ENCODE results near the gene LDB1. TPM values are rescaled to one million over a fixed set of nuclear protein-coding genes. Genes with fewer than 3 reads are reported as not detected.
A peak's percentile ranks its signal among the peaks of the same experiment; 100 is the strongest.

The LDB1 gene
- total and polyA plus RNA-seq, 2 of the 13 experiments (the other 11 are each of a cell fraction or from before 2014, with no cell fraction given), result 17.2 to 45.5 TPM

DNA sequence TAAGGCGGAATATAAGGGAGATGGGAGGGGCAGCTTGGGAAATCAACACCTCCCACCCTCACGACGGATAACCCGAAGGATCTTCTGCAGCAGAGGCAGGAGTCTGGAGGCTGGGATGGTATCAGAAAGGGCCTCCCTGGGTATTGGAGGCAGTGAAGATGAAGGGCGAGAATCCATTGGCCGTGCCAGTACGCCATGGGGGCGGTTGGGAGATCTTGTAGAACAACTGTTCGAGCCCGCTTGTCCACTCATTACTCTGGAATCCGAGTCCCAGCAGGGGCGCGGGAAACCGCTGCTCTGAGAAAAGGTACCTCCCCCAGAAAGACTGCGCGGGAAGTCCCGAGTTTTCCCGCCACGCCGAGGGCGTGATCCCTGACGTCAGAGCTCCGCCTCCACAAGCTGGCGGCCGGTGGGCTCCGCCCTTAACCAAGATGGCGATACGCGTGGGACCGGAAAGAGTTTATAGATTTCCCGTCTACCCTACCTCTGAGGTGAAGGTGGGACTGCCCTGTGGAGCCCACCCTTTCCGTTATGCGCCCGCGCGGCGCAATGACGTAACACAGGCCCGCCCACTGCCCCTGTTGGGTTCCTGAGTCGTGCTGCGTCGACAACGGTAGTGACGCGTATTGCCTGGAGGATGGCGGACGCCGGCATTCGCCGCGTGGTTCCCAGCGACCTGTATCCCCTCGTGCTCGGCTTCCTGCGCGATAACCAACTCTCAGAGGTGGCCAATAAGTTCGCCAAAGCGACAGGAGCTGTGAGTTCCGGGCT is 31.8 kb upstream of the LDB1 start, which contains the start of gene NOLC1 (continued):
- TF ChIP-seq, protein P1, sequence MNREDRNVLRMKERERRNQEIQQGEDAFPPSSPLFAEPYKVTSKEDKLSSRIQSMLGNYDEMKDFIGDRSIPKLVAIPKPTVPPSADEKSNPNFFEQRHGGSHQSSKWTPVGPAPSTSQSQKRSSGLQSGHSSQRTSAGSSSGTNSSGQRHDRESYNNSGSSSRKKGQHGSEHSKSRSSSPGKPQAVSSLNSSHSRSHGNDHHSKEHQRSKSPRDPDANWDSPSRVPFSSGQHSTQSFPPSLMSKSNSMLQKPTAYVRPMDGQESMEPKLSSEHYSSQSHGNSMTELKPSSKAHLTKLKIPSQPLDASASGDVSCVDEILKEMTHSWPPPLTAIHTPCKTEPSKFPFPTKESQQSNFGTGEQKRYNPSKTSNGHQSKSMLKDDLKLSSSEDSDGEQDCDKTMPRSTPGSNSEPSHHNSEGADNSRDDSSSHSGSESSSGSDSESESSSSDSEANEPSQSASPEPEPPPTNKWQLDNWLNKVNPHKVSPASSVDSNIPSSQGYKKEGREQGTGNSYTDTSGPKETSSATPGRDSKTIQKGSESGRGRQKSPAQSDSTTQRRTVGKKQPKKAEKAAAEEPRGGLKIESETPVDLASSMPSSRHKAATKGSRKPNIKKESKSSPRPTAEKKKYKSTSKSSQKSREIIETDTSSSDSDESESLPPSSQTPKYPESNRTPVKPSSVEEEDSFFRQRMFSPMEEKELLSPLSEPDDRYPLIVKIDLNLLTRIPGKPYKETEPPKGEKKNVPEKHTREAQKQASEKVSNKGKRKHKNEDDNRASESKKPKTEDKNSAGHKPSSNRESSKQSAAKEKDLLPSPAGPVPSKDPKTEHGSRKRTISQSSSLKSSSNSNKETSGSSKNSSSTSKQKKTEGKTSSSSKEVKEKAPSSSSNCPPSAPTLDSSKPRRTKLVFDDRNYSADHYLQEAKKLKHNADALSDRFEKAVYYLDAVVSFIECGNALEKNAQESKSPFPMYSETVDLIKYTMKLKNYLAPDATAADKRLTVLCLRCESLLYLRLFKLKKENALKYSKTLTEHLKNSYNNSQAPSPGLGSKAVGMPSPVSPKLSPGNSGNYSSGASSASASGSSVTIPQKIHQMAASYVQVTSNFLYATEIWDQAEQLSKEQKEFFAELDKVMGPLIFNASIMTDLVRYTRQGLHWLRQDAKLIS (CRISPR knock-in tag; IDR thresholded peaks at IDR 0.05), result no peak
- TF ChIP-seq ZNF839 (CRISPR knock-in tag; IDR thresholded peaks at IDR 0.05; ENCODE audit: borderline replicate concordance) (no peak), E2F1 (CRISPR knock-in tag; IDR thresholded peaks at IDR 0.05) (peak; percentile 100), ZNF768 (CRISPR knock-in tag; IDR thresholded peaks at IDR 0.05) (peak; percentile 50; the same call in 1 of the 2 replicates), ZNF670 (CRISPR knock-in tag; IDR thresholded peaks at IDR 0.05; ENCODE audit: borderline replicate concordance) (peak; percentile 87; the same call in 1 of the 2 replicates), ZMAT3 (CRISPR knock-in tag; conservative IDR thresholded peaks at IDR 0.05) (no peak; the same call in 1 of the 2 replicates), CCAR2 (optimal IDR thresholded peaks at IDR 0.05; ENCODE audit: low read depth, low read length) (no peak), TEAD2 (CRISPR knock-in tag; IDR thresholded peaks at IDR 0.05) (no peak), EP300 (IDR thresholded peaks at IDR 0.05; ENCODE audit: low read depth in 2 of 2, low read length in 2 of 2) (peak; percentile 46 to 62; a peak in 3 of 4 replicates), EP300 (CRISPR knock-in tag; IDR thresholded peaks at IDR 0.05; ENCODE audit: borderline replicate concordance) (no peak; the same call in 1 of the 2 replicates), MBNL3 (CRISPR knock-in tag; conservative IDR thresholded peaks at IDR 0.05) (no peak), NFYB (CRISPR knock-in tag; IDR thresholded peaks at IDR 0.05) (peak; percentile 67), NFIB (CRISPR knock-in tag; IDR thresholded peaks at IDR 0.05; ENCODE audit: borderline replicate concordance) (no peak), XRCC5 (optimal IDR thresholded peaks at IDR 0.05; ENCODE audit: low read length) (no peak)
- TF ChIP-seq, protein P2, sequence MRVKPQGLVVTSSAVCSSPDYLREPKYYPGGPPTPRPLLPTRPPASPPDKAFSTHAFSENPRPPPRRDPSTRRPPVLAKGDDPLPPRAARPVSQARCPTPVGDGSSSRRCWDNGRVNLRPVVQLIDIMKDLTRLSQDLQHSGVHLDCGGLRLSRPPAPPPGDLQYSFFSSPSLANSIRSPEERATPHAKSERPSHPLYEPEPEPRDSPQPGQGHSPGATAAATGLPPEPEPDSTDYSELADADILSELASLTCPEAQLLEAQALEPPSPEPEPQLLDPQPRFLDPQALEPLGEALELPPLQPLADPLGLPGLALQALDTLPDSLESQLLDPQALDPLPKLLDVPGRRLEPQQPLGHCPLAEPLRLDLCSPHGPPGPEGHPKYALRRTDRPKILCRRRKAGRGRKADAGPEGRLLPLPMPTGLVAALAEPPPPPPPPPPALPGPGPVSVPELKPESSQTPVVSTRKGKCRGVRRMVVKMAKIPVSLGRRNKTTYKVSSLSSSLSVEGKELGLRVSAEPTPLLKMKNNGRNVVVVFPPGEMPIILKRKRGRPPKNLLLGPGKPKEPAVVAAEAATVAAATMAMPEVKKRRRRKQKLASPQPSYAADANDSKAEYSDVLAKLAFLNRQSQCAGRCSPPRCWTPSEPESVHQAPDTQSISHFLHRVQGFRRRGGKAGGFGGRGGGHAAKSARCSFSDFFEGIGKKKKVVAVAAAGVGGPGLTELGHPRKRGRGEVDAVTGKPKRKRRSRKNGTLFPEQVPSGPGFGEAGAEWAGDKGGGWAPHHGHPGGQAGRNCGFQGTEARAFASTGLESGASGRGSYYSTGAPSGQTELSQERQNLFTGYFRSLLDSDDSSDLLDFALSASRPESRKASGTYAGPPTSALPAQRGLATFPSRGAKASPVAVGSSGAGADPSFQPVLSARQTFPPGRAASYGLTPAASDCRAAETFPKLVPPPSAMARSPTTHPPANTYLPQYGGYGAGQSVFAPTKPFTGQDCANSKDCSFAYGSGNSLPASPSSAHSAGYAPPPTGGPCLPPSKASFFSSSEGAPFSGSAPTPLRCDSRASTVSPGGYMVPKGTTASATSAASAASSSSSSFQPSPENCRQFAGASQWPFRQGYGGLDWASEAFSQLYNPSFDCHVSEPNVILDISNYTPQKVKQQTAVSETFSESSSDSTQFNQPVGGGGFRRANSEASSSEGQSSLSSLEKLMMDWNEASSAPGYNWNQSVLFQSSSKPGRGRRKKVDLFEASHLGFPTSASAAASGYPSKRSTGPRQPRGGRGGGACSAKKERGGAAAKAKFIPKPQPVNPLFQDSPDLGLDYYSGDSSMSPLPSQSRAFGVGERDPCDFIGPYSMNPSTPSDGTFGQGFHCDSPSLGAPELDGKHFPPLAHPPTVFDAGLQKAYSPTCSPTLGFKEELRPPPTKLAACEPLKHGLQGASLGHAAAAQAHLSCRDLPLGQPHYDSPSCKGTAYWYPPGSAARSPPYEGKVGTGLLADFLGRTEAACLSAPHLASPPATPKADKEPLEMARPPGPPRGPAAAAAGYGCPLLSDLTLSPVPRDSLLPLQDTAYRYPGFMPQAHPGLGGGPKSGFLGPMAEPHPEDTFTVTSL (CRISPR knock-in tag; IDR thresholded peaks at IDR 0.05; ENCODE audit: borderline replicate concordance), result peak; percentile 26; the same call in 1 of the 2 replicates
- TF ChIP-seq, protein P3, sequence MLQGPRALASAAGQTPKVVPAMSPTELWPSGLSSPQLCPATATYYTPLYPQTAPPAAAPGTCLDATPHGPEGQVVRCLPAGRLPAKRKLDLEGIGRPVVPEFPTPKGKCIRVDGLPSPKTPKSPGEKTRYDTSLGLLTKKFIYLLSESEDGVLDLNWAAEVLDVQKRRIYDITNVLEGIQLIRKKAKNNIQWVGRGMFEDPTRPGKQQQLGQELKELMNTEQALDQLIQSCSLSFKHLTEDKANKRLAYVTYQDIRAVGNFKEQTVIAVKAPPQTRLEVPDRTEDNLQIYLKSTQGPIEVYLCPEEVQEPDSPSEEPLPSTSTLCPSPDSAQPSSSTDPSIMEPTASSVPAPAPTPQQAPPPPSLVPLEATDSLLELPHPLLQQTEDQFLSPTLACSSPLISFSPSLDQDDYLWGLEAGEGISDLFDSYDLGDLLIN (CRISPR knock-in tag; IDR thresholded peaks at IDR 0.05; ENCODE audit: borderline replicate concordance), result peak; percentile 98; the same call in 1 of the 2 replicates
